ENCODE data around the gene NPBWR2.
"Not testable (repeated sequence)": the region's sequence is repeated elsewhere in the genome, so short reads cannot be mapped to it uniquely, and the experiment has no call there.

The NPBWR2 gene

DNA sequence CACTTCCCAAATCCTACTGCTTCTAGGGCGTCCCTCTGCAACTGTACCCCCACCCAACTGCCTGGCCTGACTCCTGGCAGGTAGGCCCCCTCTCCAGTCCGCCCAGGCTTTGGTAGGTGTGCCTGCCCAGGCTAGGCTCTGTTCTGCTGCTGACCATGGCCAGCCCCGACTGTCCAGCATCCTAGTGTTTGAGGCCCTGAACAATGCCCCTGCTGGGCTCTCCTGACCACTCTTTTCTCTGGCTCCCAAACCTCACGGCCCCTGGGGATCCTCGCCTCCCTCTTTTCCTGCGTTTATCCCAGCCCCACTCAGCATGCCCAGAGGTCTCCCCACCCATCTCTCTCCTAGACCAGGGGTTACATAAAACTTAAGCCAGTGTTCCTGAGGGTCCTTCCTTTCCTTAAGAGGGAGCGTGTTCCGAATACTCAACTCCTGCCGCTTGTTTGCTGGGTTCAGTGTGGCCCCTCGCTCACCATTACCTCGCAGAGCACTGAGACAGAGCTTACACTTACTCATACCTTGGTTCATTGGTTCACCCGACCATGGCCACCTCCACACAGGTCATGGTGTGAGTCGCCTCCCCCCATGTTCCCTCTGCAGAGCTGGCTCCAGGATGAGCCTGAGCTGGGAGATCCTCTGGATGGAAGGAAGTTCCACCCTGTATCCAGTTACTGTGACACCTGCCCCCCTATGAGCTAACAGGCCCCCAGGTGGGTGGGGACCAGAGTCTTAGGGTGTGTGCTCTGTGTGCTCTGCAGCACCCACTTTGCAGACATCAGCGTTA is 35.8 kb upstream of the NPBWR2 start:
- no peak for DNase-seq

- DNase-seq, result peak; percentile 21
These were observed 35.2 kb upstream of the NPBWR2 start for GRCh38 chr20:64142590-64142989.

DNA sequence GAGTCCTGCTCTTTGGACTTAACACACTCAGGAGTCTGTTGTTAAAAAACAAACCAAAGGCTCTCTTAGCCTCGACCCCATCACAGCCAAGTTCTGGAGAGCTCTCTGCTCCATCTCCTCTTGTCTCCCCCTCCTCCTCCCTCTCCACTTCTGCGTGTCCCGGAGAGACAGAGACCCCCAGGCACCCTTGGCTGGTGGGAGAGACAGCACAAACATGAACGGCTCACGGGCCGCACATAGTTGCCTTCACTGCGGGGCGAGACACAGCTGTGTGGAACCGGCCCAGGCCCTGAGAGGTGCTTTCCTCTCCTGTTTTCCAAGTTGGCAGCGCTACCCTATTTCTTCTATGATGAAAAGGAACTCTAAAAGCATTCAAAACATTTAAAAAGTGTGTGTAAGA is 33.6 kb upstream of the NPBWR2 start:
- no peak for DNase-seq

DNA sequence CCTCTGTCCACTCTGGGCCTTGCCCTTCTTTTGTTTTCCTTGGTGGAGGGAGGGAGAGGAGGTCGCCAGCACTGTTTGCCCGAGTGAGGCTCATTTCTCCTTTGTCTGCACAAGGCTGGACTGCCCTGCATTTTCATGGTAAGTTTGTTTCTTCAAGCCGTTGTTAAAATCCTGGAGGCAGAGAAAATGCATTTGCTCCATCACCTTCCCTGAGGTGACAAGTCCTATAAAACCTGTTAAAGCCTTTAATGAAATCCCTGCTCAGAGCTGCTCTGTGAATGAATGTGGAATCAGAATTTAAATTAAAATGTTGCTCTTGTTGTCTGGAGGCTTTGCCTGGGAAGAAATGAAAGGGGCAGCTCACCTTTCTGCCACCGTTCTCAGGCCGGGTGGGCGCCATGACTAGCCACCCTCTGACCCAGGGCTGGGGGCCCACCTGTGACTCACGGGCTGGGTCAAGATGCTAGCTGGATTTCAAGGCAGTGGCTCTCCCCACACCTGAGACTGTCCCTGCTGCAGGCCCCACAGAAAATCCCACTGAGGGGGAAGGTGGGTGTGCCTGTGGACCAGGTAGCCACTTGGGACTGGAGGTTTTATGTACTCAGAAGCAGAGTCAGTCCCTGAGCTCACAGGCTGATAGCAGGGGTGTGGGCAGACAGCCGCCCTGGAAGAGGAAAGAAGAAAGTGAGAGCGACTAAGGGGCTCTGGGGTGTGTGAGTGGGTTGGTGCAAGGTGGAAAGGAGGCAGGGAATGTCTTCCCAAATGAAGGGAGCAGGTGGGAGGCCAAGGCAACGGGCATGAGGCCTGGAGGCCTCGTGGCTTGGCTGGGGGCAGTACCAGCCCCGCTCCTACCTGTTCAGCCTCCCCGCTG is 32.9 kb upstream of the NPBWR2 start:
- DNase-seq, result no peak

DNA sequence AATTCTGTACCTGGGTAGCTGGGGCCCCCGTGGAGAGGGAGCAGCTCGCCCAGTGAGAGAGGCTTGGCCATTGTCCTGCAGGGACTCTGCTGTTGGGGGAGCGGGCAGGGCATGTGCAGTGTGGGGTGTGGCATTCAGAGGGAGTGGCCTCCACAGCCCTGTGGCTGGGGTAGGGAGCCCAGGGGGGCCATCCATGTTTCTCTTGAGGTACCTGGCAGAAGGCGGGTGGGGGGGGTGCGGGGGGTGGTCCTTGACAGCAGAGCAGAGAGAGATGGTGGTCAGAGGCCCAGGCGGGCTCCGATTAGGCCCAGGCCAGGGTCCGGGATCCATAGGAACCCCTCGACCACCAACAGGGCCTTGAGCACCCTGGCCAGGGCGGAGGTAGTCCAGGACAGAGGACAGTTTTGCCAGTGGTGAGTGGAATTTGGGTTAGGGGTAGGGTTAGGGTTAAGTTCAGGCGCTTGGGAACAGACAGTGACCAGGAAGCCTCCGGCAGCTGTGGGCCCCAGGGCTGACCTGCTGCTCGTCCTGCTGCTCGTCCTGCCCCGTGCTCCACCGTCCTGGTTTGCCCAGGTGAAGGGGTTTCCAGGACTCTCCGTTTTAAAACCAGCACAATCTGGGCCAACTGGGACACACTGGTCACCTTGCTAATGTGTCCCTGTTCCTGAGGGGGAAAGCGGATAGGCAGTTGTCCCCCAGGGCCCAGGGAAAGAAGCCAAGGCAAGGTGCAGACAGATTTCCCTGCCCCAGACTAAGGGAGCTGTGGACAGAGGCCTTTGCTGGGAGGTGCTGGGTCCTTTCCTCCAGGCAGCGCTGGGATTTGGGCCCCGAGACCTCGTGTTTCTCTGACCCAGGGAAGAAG is 32.1 kb upstream of the NPBWR2 start:
- DNase-seq, result no peak

- no peak for DNase-seq
These were observed 31.0 kb upstream of the NPBWR2 start for GRCh38 chr20:64138276-64138815.

DNA sequence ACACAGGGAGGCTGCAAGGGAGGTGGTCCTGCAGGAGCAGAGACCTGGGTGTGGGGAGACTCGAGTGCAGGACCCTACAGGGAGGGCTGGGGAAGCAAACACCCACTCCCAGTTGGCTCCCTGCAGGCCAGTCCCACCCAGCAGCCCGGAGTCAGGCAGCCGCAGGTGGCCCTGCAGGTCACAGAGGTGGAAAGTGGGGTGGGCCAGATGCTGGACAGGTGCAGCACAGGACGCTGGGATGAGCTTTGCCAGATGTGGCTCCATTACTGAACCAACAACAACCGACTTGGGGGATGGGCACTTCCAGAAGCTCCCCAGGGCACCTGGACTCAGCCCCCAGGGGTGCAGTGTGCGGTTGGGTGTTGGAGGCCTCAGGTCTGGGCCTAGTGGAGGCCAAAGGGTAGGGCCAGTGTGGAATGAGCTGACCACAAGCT is 30.2 kb upstream of the NPBWR2 start:
- no peak for DNase-seq

DNA sequence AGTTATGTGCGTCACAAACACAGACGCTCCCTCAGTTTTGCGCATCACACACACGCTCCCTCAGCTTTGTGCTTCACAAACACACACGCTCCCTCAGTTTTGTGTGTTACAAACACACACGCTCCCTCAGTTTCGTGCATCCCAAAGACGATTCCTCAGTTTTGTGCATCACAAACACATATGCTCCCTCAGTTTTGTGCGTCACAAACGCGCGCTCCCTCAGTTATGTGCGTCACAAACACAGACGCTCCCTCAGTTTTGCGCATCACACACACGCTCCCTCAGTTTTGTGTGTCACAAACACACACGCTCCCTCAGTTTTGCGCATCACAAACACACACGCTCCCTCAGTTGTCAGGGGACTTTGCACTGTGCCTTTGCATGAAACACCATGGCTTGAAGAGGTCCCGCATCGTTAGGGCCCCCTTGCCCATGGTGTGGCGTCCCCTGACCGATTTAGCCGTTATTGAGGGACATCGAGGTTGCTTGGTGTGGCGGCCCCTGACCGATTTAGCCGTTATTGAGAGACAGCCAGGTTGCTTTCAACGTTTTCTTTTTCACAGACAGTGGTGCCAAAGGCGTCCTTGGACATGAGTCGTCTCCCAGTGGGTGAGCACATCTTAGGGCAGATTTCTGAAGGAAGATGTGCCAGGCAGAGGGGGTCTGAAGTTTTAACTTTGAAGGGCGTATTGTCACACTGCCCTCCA is 28.8 kb upstream of the NPBWR2 start:
- DNase-seq, result no peak

DNA sequence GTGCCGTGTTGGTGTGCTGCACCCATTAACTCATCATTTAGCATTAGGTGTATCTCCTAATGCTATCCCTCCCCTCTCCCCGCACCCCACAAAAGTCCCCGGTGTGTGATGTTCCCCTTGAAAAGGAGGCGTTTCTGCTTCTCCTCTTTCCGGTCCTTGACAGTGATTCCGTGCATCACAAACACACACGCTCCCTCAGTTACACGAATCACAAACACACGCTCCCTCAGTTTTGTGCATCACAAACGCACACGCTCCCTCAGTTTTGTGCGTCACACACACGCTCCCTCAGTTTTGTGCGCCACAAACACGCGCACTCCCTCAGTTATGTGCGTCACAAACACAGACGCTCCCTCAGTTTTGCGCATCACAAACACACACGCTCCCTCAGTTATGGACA is 27.4 kb upstream of the NPBWR2 start:
- DNase-seq, result not testable (repeated sequence)

- no peak for DNase-seq
These were observed 26.6 kb upstream of the NPBWR2 start for GRCh38 chr20:64133951-64134407.

DNA sequence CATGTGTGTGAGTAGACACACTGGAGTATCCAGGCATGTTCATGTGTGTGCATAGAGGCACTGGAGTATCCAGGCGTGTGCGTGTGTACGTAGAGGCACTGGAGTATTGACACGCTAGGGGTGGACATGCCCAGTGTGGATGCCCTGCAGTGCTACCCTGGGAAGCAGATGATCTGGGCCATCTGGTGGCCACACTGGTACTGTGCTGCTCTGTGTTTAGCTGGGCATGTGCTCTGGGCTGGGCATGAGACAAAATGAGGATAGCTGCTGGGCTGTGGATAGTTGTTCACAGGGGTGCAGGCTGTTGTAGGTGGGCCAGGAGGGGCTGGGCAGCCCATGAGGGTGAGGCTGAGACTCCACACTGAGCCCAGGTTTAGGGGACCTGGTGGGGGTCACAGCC is 24.0 kb upstream of the NPBWR2 start:
- DNase-seq, result no peak

DNA sequence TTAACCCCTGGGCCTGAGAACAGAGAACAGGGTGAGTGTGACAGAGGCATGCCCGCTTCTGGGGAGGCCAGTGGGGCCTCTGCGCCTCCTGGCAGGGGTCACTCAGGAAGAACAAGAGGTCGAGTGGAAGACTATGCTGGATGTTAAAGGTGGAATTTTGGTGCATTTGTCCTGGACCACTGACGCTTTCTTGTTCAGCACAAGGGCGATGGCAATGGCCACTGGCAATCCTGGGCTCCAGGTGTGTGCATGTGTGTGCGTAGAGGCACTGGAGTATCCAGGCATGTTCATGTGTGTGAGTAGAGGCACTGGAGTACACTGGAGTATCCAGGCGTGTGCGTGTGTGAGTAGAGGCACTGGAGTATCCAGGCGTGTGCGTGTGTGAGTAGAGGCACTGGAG is 23.5 kb upstream of the NPBWR2 start:
- DNase-seq, result no peak

GRCh38 chr20:64130271-64130670 is 22.9 kb upstream of the NPBWR2 start:
- DNase-seq, result no peak

- DNase-seq, result no peak
These were observed 21.9 kb upstream of the NPBWR2 start for GRCh38 chr20:64129146-64129782.

GRCh38 chr20:64123517-64123916 is 16.2 kb upstream of the NPBWR2 start:
- not testable (repeated sequence) for DNase-seq

DNA sequence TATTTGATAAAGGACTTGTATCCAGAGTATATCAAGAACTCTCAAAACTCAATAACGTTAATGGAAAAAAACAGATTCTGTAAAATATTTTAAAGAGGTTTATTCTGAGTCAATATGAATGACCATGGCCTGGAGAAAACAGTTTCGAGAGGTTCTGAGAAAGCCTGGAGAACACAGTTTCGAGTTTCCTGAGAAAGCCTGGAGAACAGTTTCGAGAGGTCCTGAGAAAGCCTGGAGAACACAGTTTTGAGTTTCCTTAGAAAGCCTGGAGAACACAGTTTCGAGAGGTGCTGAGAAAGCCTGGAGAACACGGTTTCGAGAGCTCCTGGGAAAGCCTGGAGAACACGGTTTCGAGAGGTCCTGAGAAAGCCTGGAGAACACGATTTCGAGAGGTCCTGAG is 15.6 kb upstream of the NPBWR2 start:
- not testable (repeated sequence) for DNase-seq

DNA sequence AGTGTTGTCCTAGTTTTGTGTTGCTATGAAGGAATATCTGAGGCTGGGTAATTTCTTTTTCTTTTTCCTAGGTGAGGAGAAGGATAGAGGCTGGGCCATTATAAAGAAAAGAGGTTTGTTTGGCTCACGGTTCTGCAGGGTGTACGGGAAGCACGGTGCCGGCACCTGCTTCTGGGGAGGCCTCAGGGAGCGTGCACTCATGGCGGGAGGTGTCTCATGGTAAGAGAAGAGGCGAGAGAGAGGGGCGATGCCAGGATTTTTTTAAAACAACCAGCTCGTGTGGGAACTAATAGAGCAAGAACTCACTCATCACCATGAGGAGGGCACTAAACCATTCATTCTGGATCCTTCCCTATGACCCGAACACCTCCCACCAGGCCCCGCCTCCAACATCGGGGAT is 14.2 kb upstream of the NPBWR2 start:
- no peak for DNase-seq

GRCh38 chr20:64119681-64120341 is 12.4 kb upstream of the NPBWR2 start:
- no peak for DNase-seq

- DNase-seq, result no peak
These were observed 11.9 kb upstream of the NPBWR2 start for GRCh38 chr20:64119301-64119680.

DNA sequence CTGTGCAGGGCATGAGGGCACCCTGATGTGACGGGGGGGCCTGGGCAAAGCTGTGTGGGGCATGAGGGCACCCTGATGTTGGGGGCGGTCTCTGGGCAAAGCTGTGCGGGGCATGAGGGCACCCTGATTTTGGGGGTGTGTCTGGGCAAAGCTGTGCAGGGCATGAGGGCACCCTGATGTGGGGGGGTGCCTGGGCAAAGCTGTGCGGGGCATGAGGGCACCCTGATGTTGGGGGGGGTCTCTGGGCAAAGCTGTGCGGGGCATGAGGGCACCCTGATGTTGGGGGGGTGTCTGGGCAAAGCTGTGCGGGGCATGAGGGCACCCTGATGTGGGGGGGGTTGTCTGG is 10.0 kb upstream of the NPBWR2 start:
- DNase-seq, result not testable (repeated sequence)

Data from NCI-H2029 treated with DMSO at 0.1 percent for 48 hours (cell line).